WERI-Rb-1 (cell line): Measurements from ENCODE around the gene A3GALT2.

Source experiments
- DNase-seq: peaks from one replicate; pipeline ENCODE4 v3.0.0-alpha.2; 2020
- H3K27ac ChIP-seq: fragments of 250-450 bp; sonication (Bioruptor Pico); 2 replicates; pipeline ENCODE4 v1.5.1; 2020; ENCODE audit warnings: mild to moderate bottlenecking, moderate library complexity
- H3K27me3 ChIP-seq: fragments of 250-450 bp; sonication (Bioruptor Pico); 2 replicates; pipeline ENCODE4 v1.5.1; 2021; ENCODE audit warnings: mild to moderate bottlenecking, low read depth, moderate library complexity; ENCODE audit not compliant: insufficient read depth, severe bottlenecking
- H3K36me3 ChIP-seq: fragments of 250-450 bp; sonication (Bioruptor Pico); 2 replicates; pipeline ENCODE4 v1.5.1; 2020; ENCODE audit warnings: mild to moderate bottlenecking, moderate library complexity
- H3K4me3 ChIP-seq: 2 replicates; pipeline ENCODE4 v1.5.1; 2011; ENCODE audit warnings: low read depth, mild to moderate bottlenecking, control low read depth, low read length
- H3K9me3 ChIP-seq: fragments of 250-450 bp; sonication (Bioruptor Pico); 2 replicates; pipeline ENCODE4 v1.5.1; 2021; ENCODE audit warnings: mild to moderate bottlenecking, moderate library complexity; ENCODE audit not compliant: severe bottlenecking
- CTCF ChIP-seq: IDR thresholded peaks from 2 replicates; pipeline ENCODE4 v1.5.1; 2011; ENCODE audit warnings: low read depth, mild to moderate bottlenecking, control low read depth, inconsistent platforms, low read length

Gene A3GALT2

GRCh38 chr1:33327587-33328325, 6.9 kb upstream of the A3GALT2 start:
- H3K36me3 ChIP-seq, result peaks cover 100% of the 10 kb centered on the region
- no peaks in the 10 kb centered on the region for H3K9me3 ChIP-seq
- TF ChIP-seq CTCF, result no peak
- H3K4me3 ChIP-seq, result no peak overlapping the region
- no peaks in the 10 kb centered on the region for H3K27me3 ChIP-seq
- H3K27ac ChIP-seq, result no peak overlapping the region
- DNase-seq, result no peak

- Histone ChIP-seq H3K36me3 (peaks cover 97% of the 10 kb centered on the region), H3K27ac (no peak overlapping the region), H3K9me3 (no peaks in the 10 kb centered on the region), H3K27me3 (no peaks in the 10 kb centered on the region), H3K4me3 (no peak overlapping the region)
- DNase-seq, result no peak
- TF ChIP-seq CTCF, result no peak
Measured at GRCh38 chr1:33326785-33327184, 5.9 kb upstream of the A3GALT2 start.

GRCh38 chr1:33324677-33325575, 4.0 kb upstream of the A3GALT2 start:
- TF ChIP-seq CTCF, result no peak
- no peaks in the 10 kb centered on the region for H3K9me3 ChIP-seq
- no peak overlapping the region for H3K27ac ChIP-seq
- H3K4me3 ChIP-seq, result no peak overlapping the region
- no peaks in the 10 kb centered on the region for H3K27me3 ChIP-seq
- no peak for DNase-seq
- peaks cover 78% of the 10 kb centered on the region for H3K36me3 ChIP-seq

- TF ChIP-seq CTCF, result no peak
- no peaks in the 10 kb centered on the region for H3K9me3 ChIP-seq
- H3K27me3 ChIP-seq, result no peaks in the 10 kb centered on the region
- no peak overlapping the region for H3K4me3 ChIP-seq
- DNase-seq, result no peak
- H3K27ac ChIP-seq, result no peak overlapping the region
- peaks cover 68% of the 10 kb centered on the region for H3K36me3 ChIP-seq
Measured at GRCh38 chr1:33323663-33324477, 3.0 kb upstream of the A3GALT2 start.

- TF ChIP-seq CTCF, result no peak
- H3K27ac ChIP-seq, result no peak overlapping the region
- H3K27me3 ChIP-seq, result no peaks in the 10 kb centered on the region
- no peaks in the 10 kb centered on the region for H3K9me3 ChIP-seq
- no peak for DNase-seq
- H3K36me3 ChIP-seq, result peaks cover 59% of the 10 kb centered on the region
- no peak overlapping the region for H3K4me3 ChIP-seq
Measured at GRCh38 chr1:33322870-33323585, 2.1 kb upstream of the A3GALT2 start.
